MV-4-11 (cell line): ENCODE results near the gene LCN6.
A peak's percentile ranks its signal among the peaks of the same experiment; 100 is the strongest.

Source experiments
- DNase-seq: peaks from one replicate; lab custom pipeline; 2025; lab: John Stamatoyannopoulos, UW

The LCN6 gene

GRCh38 chr9:136743639-136744211, 4.6 kb downstream of the LCN6 start:
- DNase-seq = no peak

GRCh38 chr9:136742591-136743391, 5.5 kb downstream of the LCN6 start, which contains the start of gene LCN10:
LCN10 (minus strand) TSS chr9:136742940; CDS start chr9:136742903, 37 bp downstream.
- no peak for DNase-seq

GRCh38 chr9:136741883-136742571, 6.3 kb downstream of the LCN6 start:
- no peak for DNase-seq

GRCh38 chr9:136740971-136741882, 7.1 kb downstream of the LCN6 start:
- no peak for DNase-seq

GRCh38 chr9:136740491-136740890, 7.8 kb downstream of the LCN6 start:
- no peak for DNase-seq

GRCh38 chr9:136740069-136740468, 8.3 kb downstream of the LCN6 start:
- DNase-seq = no peak

GRCh38 chr9:136739509-136739908, 8.8 kb downstream of the LCN6 start:
- no peak for DNase-seq

- no peak for DNase-seq
These were observed 9.4 kb downstream of the LCN6 start for GRCh38 chr9:136738960-136739359.

GRCh38 chr9:136735812-136736480, 12.4 kb downstream of the LCN6 start:
- DNase-seq = no peak

- DNase-seq = no peak
These were observed 13.4 kb downstream of the LCN6 start for GRCh38 chr9:136734837-136735496.

- no peak for DNase-seq
These were observed 14.7 kb downstream of the LCN6 start for GRCh38 chr9:136733611-136734010.

- DNase-seq = no peak
These were observed 15.7 kb downstream of the LCN6 start for GRCh38 chr9:136732444-136733178.

GRCh38 chr9:136729926-136730325, 18.4 kb downstream of the LCN6 start:
- DNase-seq = no peak

GRCh38 chr9:136729144-136729543, 19.2 kb downstream of the LCN6 start:
- no peak for DNase-seq

GRCh38 chr9:136728548-136729123, 19.7 kb downstream of the LCN6 start:
- DNase-seq = no peak

GRCh38 chr9:136728080-136728547, 20.2 kb downstream of the LCN6 start:
- DNase-seq = peak; percentile 77

GRCh38 chr9:136726631-136727191, 21.6 kb downstream of the LCN6 start:
- peak; percentile 38 for DNase-seq

- no peak for DNase-seq
These were observed 22.2 kb downstream of the LCN6 start for GRCh38 chr9:136726118-136726517.

GRCh38 chr9:136725612-136726011, 22.7 kb downstream of the LCN6 start:
- no peak for DNase-seq
